Measurements from ENCODE around the gene AHCYL2. TPM values are rescaled to one million over a fixed set of nuclear protein-coding genes. Genes with fewer than 3 reads are reported as not detected.

Gene AHCYL2
- total RNA-seq, 1 donor from 2014 or later, result 39.3 TPM

DNA sequence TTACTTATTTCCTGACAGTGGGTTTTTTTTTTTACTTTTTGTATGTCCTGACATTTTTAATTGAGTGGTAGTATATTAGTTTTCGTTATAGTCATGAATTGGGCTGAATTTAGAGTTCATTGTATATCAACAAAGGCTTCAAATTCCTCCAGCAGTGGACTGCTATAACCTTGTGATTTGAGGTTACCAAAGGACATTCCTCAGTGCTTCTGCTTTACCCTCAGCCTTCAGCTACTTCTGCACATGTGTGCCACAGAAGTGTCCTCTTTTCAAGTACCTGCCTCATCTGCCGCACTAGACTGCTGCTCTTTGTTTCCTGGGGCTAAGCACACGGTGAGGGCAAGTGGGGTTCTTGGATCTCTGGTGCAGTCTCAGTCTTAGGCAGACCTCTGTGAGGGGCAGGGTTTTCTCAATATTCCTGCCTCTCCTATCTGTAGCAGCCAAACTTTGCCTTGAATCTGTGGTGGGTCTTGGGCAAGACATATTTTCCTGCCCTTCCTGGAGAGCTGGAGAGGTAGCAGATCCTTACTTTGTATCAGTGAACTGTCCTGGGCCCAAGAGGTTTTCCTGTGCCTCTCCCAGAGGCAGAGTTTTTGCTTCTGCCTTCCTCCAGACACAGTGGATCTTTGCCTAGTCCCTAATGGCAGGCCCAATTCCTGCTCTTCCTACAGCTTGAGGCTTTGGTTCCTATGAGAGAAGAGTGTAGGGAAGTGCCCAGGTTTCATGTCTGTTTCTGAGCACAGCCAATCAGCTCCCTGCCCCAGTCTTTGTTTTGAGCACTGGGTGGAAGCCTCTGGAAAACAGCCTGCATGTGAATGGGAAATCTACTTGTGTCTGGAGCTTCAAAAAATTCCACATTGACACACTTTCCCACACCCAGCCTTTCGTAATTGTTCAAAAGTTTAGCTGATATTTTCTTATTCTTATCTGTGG is 170.4 kb downstream of the AHCYL2 start:
- Histone ChIP-seq H3K4me3 (no peak overlapping the region), H3K4me2 (no peak overlapping the region), H3K27me3 (no peaks in the 10 kb centered on the region), H3K9ac (no peak overlapping the region), H3K9me3 (ENCODE audit: low read depth) (no peaks in the 10 kb centered on the region), H3K4me1 (peaks cover 7% of the 10 kb centered on the region), H3F3A (ENCODE audit: low read depth) (no peaks in the 10 kb centered on the region), H2AFZ (replicated peaks) (no peak overlapping the region), H3K79me2 (ENCODE audit: low read depth) (no peaks in the 10 kb centered on the region), H3K27ac (no peak overlapping the region), H3K36me3 (no peaks in the 10 kb centered on the region), H4K20me1 (ENCODE audit: low read depth) (no peaks in the 10 kb centered on the region)
- H3K36me3 Mint-ChIP-seq, result peaks cover 19% of the 10 kb centered on the region
- H3K4me3 Mint-ChIP-seq, result no peak overlapping the region
- no peak for TF ChIP-seq EZH2 (IDR thresholded peaks at IDR 0.05)
- TF ChIP-seq, protein P1, sequence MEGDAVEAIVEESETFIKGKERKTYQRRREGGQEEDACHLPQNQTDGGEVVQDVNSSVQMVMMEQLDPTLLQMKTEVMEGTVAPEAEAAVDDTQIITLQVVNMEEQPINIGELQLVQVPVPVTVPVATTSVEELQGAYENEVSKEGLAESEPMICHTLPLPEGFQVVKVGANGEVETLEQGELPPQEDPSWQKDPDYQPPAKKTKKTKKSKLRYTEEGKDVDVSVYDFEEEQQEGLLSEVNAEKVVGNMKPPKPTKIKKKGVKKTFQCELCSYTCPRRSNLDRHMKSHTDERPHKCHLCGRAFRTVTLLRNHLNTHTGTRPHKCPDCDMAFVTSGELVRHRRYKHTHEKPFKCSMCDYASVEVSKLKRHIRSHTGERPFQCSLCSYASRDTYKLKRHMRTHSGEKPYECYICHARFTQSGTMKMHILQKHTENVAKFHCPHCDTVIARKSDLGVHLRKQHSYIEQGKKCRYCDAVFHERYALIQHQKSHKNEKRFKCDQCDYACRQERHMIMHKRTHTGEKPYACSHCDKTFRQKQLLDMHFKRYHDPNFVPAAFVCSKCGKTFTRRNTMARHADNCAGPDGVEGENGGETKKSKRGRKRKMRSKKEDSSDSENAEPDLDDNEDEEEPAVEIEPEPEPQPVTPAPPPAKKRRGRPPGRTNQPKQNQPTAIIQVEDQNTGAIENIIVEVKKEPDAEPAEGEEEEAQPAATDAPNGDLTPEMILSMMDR (IDR thresholded peaks at IDR 0.05), result no peak
- no peak for TF ChIP-seq EZH2phosphoT487 (IDR thresholded peaks at IDR 0.05)
- H3K27me3 Mint-ChIP-seq (ENCODE audit: insufficient read depth, low read depth), result peaks cover 2% of the 10 kb centered on the region
- no peak overlapping the region for H3K27ac Mint-ChIP-seq
- no peak for DNase-seq (ENCODE audit: low spot score)
- peaks cover 2% of the 10 kb centered on the region for H3K4me1 Mint-ChIP-seq
- H3K9me3 Mint-ChIP-seq, result no peaks in the 10 kb centered on the region

DNA sequence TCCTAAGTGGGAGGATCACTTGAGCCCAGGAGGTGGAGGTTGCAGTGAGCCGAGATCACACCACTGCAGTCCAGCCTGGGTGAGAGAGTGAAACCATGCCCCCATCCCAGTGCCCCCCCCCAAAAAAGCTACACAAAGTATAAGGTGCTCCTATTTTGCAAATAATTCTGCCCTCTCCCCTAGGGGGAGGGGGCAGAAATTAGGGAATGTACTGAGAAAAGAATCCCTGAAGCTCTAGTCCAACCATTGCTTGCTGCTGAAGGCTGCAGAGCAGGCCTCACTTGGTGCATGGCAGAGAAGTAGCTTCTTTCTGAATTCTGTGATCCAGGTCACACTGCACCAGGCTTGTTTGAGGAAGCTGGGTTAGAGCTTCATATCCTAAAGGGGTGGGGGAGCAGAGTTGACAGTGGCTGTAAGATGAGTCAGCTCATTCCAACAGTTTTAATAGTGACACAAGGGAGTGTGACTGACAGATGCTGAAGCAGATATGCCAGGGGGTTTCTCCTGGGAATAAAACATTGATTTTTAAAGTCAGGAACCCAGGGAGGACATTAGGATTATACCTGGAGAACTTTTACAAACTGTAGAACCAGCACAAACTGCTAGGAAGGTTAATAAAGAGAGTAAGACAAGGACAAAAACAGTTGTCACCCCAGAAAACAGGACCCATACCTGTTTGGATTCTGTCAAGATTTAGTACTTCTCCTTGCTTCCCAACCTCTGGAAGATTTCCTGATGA is 176.6 kb downstream of the AHCYL2 start:
- Histone ChIP-seq H3K27me3 (no peaks in the 10 kb centered on the region), H3K9ac (no peak overlapping the region), H3K4me2 (no peak overlapping the region), H3F3A (ENCODE audit: low read depth) (no peaks in the 10 kb centered on the region), H3K9me3 (ENCODE audit: low read depth) (no peaks in the 10 kb centered on the region), H3K79me2 (ENCODE audit: low read depth) (no peaks in the 10 kb centered on the region), H3K27ac (no peak overlapping the region), H4K20me1 (ENCODE audit: low read depth) (no peaks in the 10 kb centered on the region), H3K4me3 (no peak overlapping the region), H3K4me1 (no peaks in the 10 kb centered on the region), H3K36me3 (peaks cover 7% of the 10 kb centered on the region), H2AFZ (replicated peaks) (no peak overlapping the region)
- no peak for DNase-seq (ENCODE audit: low spot score)
- Mint-ChIP-seq H3K36me3 (peaks cover 26% of the 10 kb centered on the region), H3K9me3 (no peaks in the 10 kb centered on the region), H3K4me3 (no peak overlapping the region), H3K27ac (no peak overlapping the region), H3K27me3 (ENCODE audit: insufficient read depth, low read depth) (peaks cover under 1% of the 10 kb centered on the region), H3K4me1 (no peaks in the 10 kb centered on the region)
- TF ChIP-seq, protein P1 (IDR thresholded peaks at IDR 0.05), result no peak
- TF ChIP-seq EZH2 (IDR thresholded peaks at IDR 0.05) (no peak), EZH2phosphoT487 (IDR thresholded peaks at IDR 0.05) (no peak)

DNA sequence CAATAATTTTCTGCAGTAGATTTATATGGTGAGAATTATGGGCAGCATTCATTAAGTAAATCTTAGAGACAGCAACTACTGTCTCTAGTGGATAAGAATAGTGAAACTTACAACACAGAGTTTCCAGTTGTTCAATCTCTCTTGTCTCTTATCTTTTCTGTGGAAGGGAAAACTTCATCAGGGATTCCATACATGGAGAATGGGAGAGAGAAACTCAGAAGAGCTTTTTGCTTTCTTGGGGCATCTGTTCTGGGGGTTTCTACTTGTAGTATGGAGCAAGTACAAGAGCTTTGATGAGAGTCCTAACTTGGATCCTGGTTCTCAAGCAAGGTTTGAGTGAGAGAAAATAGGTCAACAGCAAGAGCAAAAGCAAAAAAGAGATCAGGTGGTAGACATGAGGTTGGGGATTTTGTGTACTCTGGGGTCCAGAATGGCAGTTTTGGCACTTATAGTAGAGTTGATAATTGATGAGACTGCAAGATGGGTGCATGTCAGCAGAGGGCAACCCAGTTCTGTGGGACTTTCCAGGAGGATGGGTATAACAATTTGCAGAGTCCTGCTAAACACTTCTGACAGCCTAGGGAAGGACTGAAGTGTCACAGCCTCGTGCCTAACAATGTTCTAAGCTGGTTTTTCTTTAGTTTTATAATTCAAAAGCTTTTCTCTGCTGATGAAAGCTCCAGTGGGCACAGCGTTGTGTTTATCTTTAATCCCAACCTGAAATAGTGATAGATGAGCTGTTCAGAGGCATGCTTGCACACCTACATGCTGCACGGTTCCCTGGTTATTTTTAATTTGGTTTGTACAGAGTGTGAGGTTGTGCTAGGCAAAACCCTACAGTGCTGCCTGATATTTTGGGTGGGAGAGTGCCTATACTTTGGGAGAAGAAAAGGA is 177.4 kb downstream of the AHCYL2 start:
- peaks cover 24% of the 10 kb centered on the region for H3K36me3 Mint-ChIP-seq
- H3F3A ChIP-seq (ENCODE audit: low read depth), result no peaks in the 10 kb centered on the region
- H3K4me3 Mint-ChIP-seq, result no peak overlapping the region
- H3K4me1 Mint-ChIP-seq, result no peaks in the 10 kb centered on the region
- TF ChIP-seq EZH2 (IDR thresholded peaks at IDR 0.05) (no peak), EZH2phosphoT487 (IDR thresholded peaks at IDR 0.05) (no peak)
- TF ChIP-seq, protein P1 (IDR thresholded peaks at IDR 0.05), result no peak
- no peak overlapping the region for H3K27ac Mint-ChIP-seq
- no peaks in the 10 kb centered on the region for H3K9me3 Mint-ChIP-seq
- no peaks in the 10 kb centered on the region for H4K20me1 ChIP-seq (ENCODE audit: low read depth)
- H3K4me2 ChIP-seq, result no peak overlapping the region
- no peaks in the 10 kb centered on the region for H3K4me1 ChIP-seq
- H3K9me3 ChIP-seq (ENCODE audit: low read depth), result no peaks in the 10 kb centered on the region
- no peak overlapping the region for H2AFZ ChIP-seq (replicated peaks)
- no peaks in the 10 kb centered on the region for H3K27me3 Mint-ChIP-seq (ENCODE audit: insufficient read depth, low read depth)
- no peak overlapping the region for H3K9ac ChIP-seq
- no peak overlapping the region for H3K4me3 ChIP-seq
- peaks cover 7% of the 10 kb centered on the region for H3K36me3 ChIP-seq
- no peaks in the 10 kb centered on the region for H3K79me2 ChIP-seq (ENCODE audit: low read depth)
- DNase-seq (ENCODE audit: low spot score), result no peak
- H3K27me3 ChIP-seq, result no peaks in the 10 kb centered on the region
- H3K27ac ChIP-seq, result no peak overlapping the region
